HuH-7 (cell line): ENCODE results near the gene RNF130.
"Not testable (repeated sequence)": the region's sequence is repeated elsewhere in the genome, so short reads cannot be mapped to it uniquely, and the experiment has no call there.

ENCODE experiments used
- DNase-seq: peaks from one replicate; pipeline ENCODE4 v3.0.0; 2011; ENCODE audit warnings: low spot score

Gene RNF130

GRCh38 chr5:179974246-179974945 is 97.2 kb downstream of the RNF130 start:
- no peak for DNase-seq

GRCh38 chr5:179973391-179973790 is 98.2 kb downstream of the RNF130 start:
- DNase-seq: no peak

GRCh38 chr5:179969110-179969509 is 102.4 kb downstream of the RNF130 start:
- no peak for DNase-seq

- peak; percentile 80 for DNase-seq
Observed at GRCh38 chr5:179967489-179967888, 104.1 kb downstream of the RNF130 start.

- DNase-seq: no peak
Observed at GRCh38 chr5:179964015-179964414, 107.5 kb downstream of the RNF130 start.

GRCh38 chr5:179963375-179963774 is 108.2 kb downstream of the RNF130 start:
- DNase-seq: no peak

- DNase-seq: peak; percentile 45
Observed at GRCh38 chr5:179960204-179960831, 111.2 kb downstream of the RNF130 start.

GRCh38 chr5:179959641-179960040 is 111.9 kb downstream of the RNF130 start:
- DNase-seq: no peak

- DNase-seq: not testable (repeated sequence)
Observed at GRCh38 chr5:179959118-179959517, 112.4 kb downstream of the RNF130 start.

GRCh38 chr5:179955630-179956029 is 115.9 kb downstream of the RNF130 start:
- DNase-seq: no peak

- no peak for DNase-seq
Observed at GRCh38 chr5:179955062-179955461, 116.5 kb downstream of the RNF130 start.

- no peak for DNase-seq
Observed at GRCh38 chr5:179954434-179954833, 117.1 kb downstream of the RNF130 start.

GRCh38 chr5:179953987-179954386 is 117.6 kb downstream of the RNF130 start:
- no peak for DNase-seq

GRCh38 chr5:179936976-179937681 is 134.4 kb downstream of the RNF130 start:
- no peak for DNase-seq

GRCh38 chr5:179930788-179931473 is 140.6 kb downstream of the RNF130 start:
- DNase-seq: no peak

- DNase-seq: no peak
Observed at GRCh38 chr5:179927824-179928223, 143.7 kb downstream of the RNF130 start.

- no peak for DNase-seq
Observed at GRCh38 chr5:179926657-179927056, 144.9 kb downstream of the RNF130 start.

- DNase-seq: no peak
Observed at GRCh38 chr5:179923436-179923835, 148.1 kb downstream of the RNF130 start.

GRCh38 chr5:179920175-179920574 is 151.4 kb downstream of the RNF130 start:
- no peak for DNase-seq

GRCh38 chr5:179919487-179920060 is 152.0 kb downstream of the RNF130 start:
- DNase-seq: no peak

- DNase-seq: no peak
Observed at GRCh38 chr5:179918742-179919486, 152.6 kb downstream of the RNF130 start.
